ENCODE data around the gene EGFR. TPM values are rescaled to one million over a fixed set of nuclear protein-coding genes. Genes with fewer than 3 reads are reported as not detected.
A peak's percentile ranks its signal among the peaks of the same experiment; 100 is the strongest.

Gene EGFR
- polyA plus RNA-seq, 2 of the 4 experiments (the other 2 are of a cell fraction) = 59.5 to 63.8 TPM

GRCh38 chr7:55092186-55092974, 73.6 kb downstream of the EGFR start:
- no peak overlapping the region for H3K4me3 ChIP-seq
- POLR2A ChIA-PET = no interaction called here
- ATAC-seq (peak in 1 of 2 experiments; percentile 15; a peak in 3 of 6 replicates), DNase-seq (ENCODE audit: low read depth in 1 of 2, low spot score in 1 of 2) (no peak), FAIRE-seq (no peak)
- H3K27ac ChIP-seq = peak overlapping the region in 1 of 2 experiments; percentile 67; a peak in 3 of 6 replicates
- CTCF ChIA-PET = interaction anchor here (1.0 to 3.0 kb wide), 5 partner anchors 11 to 319 kb away, joined by 3 to 8 read pairs (median 4); no protein-coding TSS in a partner anchor
- peak overlapping the region; percentile 46 for H3K4me2 ChIP-seq
- TF ChIP-seq ZSCAN20 (CRISPR knock-in tag; IDR thresholded peaks at IDR 0.05) (no peak), MAX (IDR thresholded peaks at IDR 0.05) (no peak), HMGXB4 (CRISPR knock-in tag; IDR thresholded peaks at IDR 0.05; ENCODE audit: borderline replicate concordance) (no peak), FOSB (CRISPR knock-in tag; IDR thresholded peaks at IDR 0.05) (no peak), EHF (CRISPR knock-in tag; IDR thresholded peaks at IDR 0.05) (no peak), FOSL2 (IDR thresholded peaks at IDR 0.05) (no peak), FOSL2 (CRISPR knock-in tag; IDR thresholded peaks at IDR 0.05) (no peak), KDM5A (IDR thresholded peaks at IDR 0.05) (no peak), POLR2AphosphoS2 (conservative IDR thresholded peaks at IDR 0.05; ENCODE audit: low read length) (no peak), HOXB5 (CRISPR knock-in tag; IDR thresholded peaks at IDR 0.05) (no peak), MAZ (IDR thresholded peaks at IDR 0.05; ENCODE audit: borderline replicate concordance, low read depth, low read length) (no peak), HOXB13 (CRISPR knock-in tag; IDR thresholded peaks at IDR 0.05; ENCODE audit: low read depth) (no peak), HEYL (CRISPR knock-in tag; IDR thresholded peaks at IDR 0.05) (no peak), CHD4 (IDR thresholded peaks at IDR 0.05; ENCODE audit: borderline replicate concordance) (no peak), HOXA7 (CRISPR knock-in tag; IDR thresholded peaks at IDR 0.05) (no peak), RCOR1 (IDR thresholded peaks at IDR 0.05; ENCODE audit: low read depth, low read length) (no peak), POLR2A (IDR thresholded peaks at IDR 0.05; ENCODE audit: low read length) (no peak)
- H3K9me3 ChIP-seq = no peaks in the 10 kb centered on the region
- H3K4me1 ChIP-seq = peaks cover 37% of the 10 kb centered on the region
- WGBS (ENCODE audit: missing lambda C conversion rate) = 93% methylated on average over 15 of the region's 15 CpGs

GRCh38 chr7:55092975-55093373, 74.2 kb downstream of the EGFR start:
- Histone ChIP-seq H3K4me2 (no peak overlapping the region), H3K4me3 (no peak overlapping the region), H3K27ac (no peak overlapping the region), H3K9me3 (no peaks in the 10 kb centered on the region), H3K4me1 (peaks cover 37% of the 10 kb centered on the region)
- CTCF ChIA-PET = interaction anchor here (1.0 to 3.0 kb wide), 5 partner anchors 12 to 319 kb away, joined by 3 to 8 read pairs (median 4); no protein-coding TSS in a partner anchor
- DNase-seq (ENCODE audit: low read depth in 1 of 2, low spot score in 1 of 2) = no peak
- WGBS (ENCODE audit: missing lambda C conversion rate) = 88% methylated on average over 3 of the region's 3 CpGs
- POLR2A ChIA-PET = no interaction called here
- ATAC-seq = no peak
- FAIRE-seq = no peak
- TF ChIP-seq JUNB (IDR thresholded peaks at IDR 0.05) = no peak
- TF ChIP-seq REST (IDR thresholded peaks at IDR 0.05) = no peak
- no peak for TF ChIP-seq SREBF2 (IDR thresholded peaks at IDR 0.05)
- TF ChIP-seq HMGXB4 (CRISPR knock-in tag; IDR thresholded peaks at IDR 0.05; ENCODE audit: borderline replicate concordance) = no peak
- TF ChIP-seq RCOR1 (IDR thresholded peaks at IDR 0.05; ENCODE audit: low read depth, low read length) = no peak
- no peak for TF ChIP-seq CBX8 (IDR thresholded peaks at IDR 0.05)
- TF ChIP-seq HEYL (CRISPR knock-in tag; IDR thresholded peaks at IDR 0.05) = no peak
- TF ChIP-seq CHD2 (IDR thresholded peaks at IDR 0.05; ENCODE audit: low read length, partially characterized antibody) = no peak

Data from A549 (cell line).